Measurements from ENCODE around the gene SDC4. TPM values are rescaled to one million over a fixed set of nuclear protein-coding genes. Genes with fewer than 3 reads are reported as not detected.
"Not testable (repeated sequence)": the region's sequence is repeated elsewhere in the genome, so short reads cannot be mapped to it uniquely, and the experiment has no call there.

The SDC4 gene
- total RNA-seq, 1 experiment from 2014 or later: 242 TPM

GRCh38 chr20:45354423-45355208, 6.4 kb upstream of the SDC4 start:
- Mint-ChIP-seq H3K27ac (ENCODE audit: unreplicated experiment) (no peak overlapping the region), H3K36me3 (ENCODE audit: insufficient read depth, unreplicated experiment) (no peaks in the 10 kb centered on the region), H3K27me3 (ENCODE audit: insufficient read depth, unreplicated experiment) (no peaks in the 10 kb centered on the region), H3K9me3 (ENCODE audit: unreplicated experiment) (no peaks in the 10 kb centered on the region), H3K4me1 (ENCODE audit: low read depth, unreplicated experiment) (peaks cover 44% of the 10 kb centered on the region), H3K4me3 (ENCODE audit: unreplicated experiment) (no peak overlapping the region)
- no peaks in the 10 kb centered on the region for H3K27me3 ChIP-seq (replicated peaks; ENCODE audit: control insufficient read depth, insufficient read depth, low read length)
- CTCF ChIA-PET: interaction anchor here (0.6 to 1.4 kb wide), 3 partner anchors 8 to 32 kb away, joined by 3 to 5 read pairs (median 3); no protein-coding TSS in a partner anchor
- H3K9me3 ChIP-seq: no peaks in the 10 kb centered on the region
- no peak overlapping the region for H3K4me3 ChIP-seq (ENCODE audit: low read depth, low read length)
- intact Hi-C loops (cut with micrococcal nuclease; ENCODE audit: unreplicated experiment): no loop called here
- no peaks in the 10 kb centered on the region for H3K36me3 ChIP-seq (ENCODE audit: control insufficient read depth, insufficient read depth, low read length)
- POLR2A ChIA-PET: interaction anchor here (0.8 to 1.2 kb wide), 4 partner anchors 9 to 31 kb away, joined by 3 to 7 read pairs (median 4); no protein-coding TSS in a partner anchor
- no TSS peak for BruUV-seq (replicated peaks)
- DNase-seq: no peak
- peaks cover 38% of the 10 kb centered on the region for H3K4me1 ChIP-seq
- TF ChIP-seq CTCF (IDR thresholded peaks at IDR 0.05; ENCODE audit: insufficient read depth in 1 of 2, low read depth in 1 of 2, low read length in 1 of 2, severe bottlenecking in 1 of 2, unreplicated experiment in 1 of 2): no peak

GRCh38 chr20:45353746-45354145, 5.5 kb upstream of the SDC4 start:
- no peak for DNase-seq
- Histone ChIP-seq H3K9me3 (no peaks in the 10 kb centered on the region), H3K27me3 (replicated peaks; ENCODE audit: control insufficient read depth, insufficient read depth, low read length) (no peaks in the 10 kb centered on the region), H3K4me1 (peaks cover 31% of the 10 kb centered on the region), H3K4me3 (ENCODE audit: low read depth, low read length) (no peak overlapping the region), H3K36me3 (ENCODE audit: control insufficient read depth, insufficient read depth, low read length) (no peaks in the 10 kb centered on the region)
- TF ChIP-seq CTCF (IDR thresholded peaks at IDR 0.05; ENCODE audit: insufficient read depth in 1 of 2, low read depth in 1 of 2, low read length in 1 of 2, severe bottlenecking in 1 of 2, unreplicated experiment in 1 of 2): no peak
- H3K27me3 Mint-ChIP-seq (ENCODE audit: insufficient read depth, unreplicated experiment): no peaks in the 10 kb centered on the region
- no peak overlapping the region for H3K27ac Mint-ChIP-seq (ENCODE audit: unreplicated experiment)
- intact Hi-C loops (cut with micrococcal nuclease; ENCODE audit: unreplicated experiment): no loop called here
- ChIA-PET CTCF (interaction anchor here (0.6 to 1.1 kb wide), 2 partner anchors 9 to 31 kb away, joined by 3 read pairs; no protein-coding TSS in a partner anchor), POLR2A (interaction anchor here (0.8 to 1.2 kb wide), 2 partner anchors 10 kb away, joined by 3 read pairs; no protein-coding TSS in a partner anchor)
- no TSS peak for BruUV-seq (replicated peaks)
- H3K36me3 Mint-ChIP-seq (ENCODE audit: insufficient read depth, unreplicated experiment): peaks cover 4% of the 10 kb centered on the region
- no peaks in the 10 kb centered on the region for H3K9me3 Mint-ChIP-seq (ENCODE audit: unreplicated experiment)
- H3K4me3 Mint-ChIP-seq (ENCODE audit: unreplicated experiment): no peak overlapping the region
- H3K4me1 Mint-ChIP-seq (ENCODE audit: low read depth, unreplicated experiment): peaks cover 36% of the 10 kb centered on the region

GRCh38 chr20:45352729-45353128, 4.5 kb upstream of the SDC4 start:
- DNase-seq: no peak
- no peak overlapping the region for H3K27ac Mint-ChIP-seq (ENCODE audit: unreplicated experiment)
- intact Hi-C loops (cut with micrococcal nuclease; ENCODE audit: unreplicated experiment): no loop called here
- H3K27me3 Mint-ChIP-seq (ENCODE audit: insufficient read depth, unreplicated experiment): no peaks in the 10 kb centered on the region
- H3K36me3 Mint-ChIP-seq (ENCODE audit: insufficient read depth, unreplicated experiment): peaks cover 14% of the 10 kb centered on the region
- H3K9me3 Mint-ChIP-seq (ENCODE audit: unreplicated experiment): no peaks in the 10 kb centered on the region
- CTCF ChIA-PET: interaction anchor here (1.0 to 1.4 kb wide), 3 partner anchors 8 to 14 kb away, joined by 3 to 6 read pairs (median 4); partner anchors contain the start of gene SYS1
- Histone ChIP-seq H3K36me3 (ENCODE audit: control insufficient read depth, insufficient read depth, low read length) (no peaks in the 10 kb centered on the region), H3K27me3 (replicated peaks; ENCODE audit: control insufficient read depth, insufficient read depth, low read length) (no peaks in the 10 kb centered on the region), H3K9me3 (no peaks in the 10 kb centered on the region), H3K4me1 (peaks cover 25% of the 10 kb centered on the region), H3K4me3 (ENCODE audit: low read depth, low read length) (no peak overlapping the region)
- BruUV-seq (replicated peaks): no TSS peak
- peaks cover 31% of the 10 kb centered on the region for H3K4me1 Mint-ChIP-seq (ENCODE audit: low read depth, unreplicated experiment)
- no peak for TF ChIP-seq CTCF (IDR thresholded peaks at IDR 0.05; ENCODE audit: insufficient read depth in 1 of 2, low read depth in 1 of 2, low read length in 1 of 2, severe bottlenecking in 1 of 2, unreplicated experiment in 1 of 2)
- POLR2A ChIA-PET: interaction anchor here (0.6 to 1.5 kb wide), 2 partner anchors 9 to 10 kb away, joined by 3 to 8 read pairs; partner anchors contain the start of gene SYS1
- H3K4me3 Mint-ChIP-seq (ENCODE audit: unreplicated experiment): no peak overlapping the region

- H3K4me3 Mint-ChIP-seq (ENCODE audit: unreplicated experiment); H3K9me3 Mint-ChIP-seq (ENCODE audit: unreplicated experiment); BruUV-seq (replicated peaks); POLR2A ChIA-PET; H3K36me3 ChIP-seq (ENCODE audit: control insufficient read depth, insufficient read depth, low read length); H3K27ac Mint-ChIP-seq (ENCODE audit: unreplicated experiment); intact Hi-C loops (cut with micrococcal nuclease; ENCODE audit: unreplicated experiment); H3K27me3 Mint-ChIP-seq (ENCODE audit: insufficient read depth, unreplicated experiment); DNase-seq; H3K9me3 ChIP-seq; H3K27me3 ChIP-seq (replicated peaks; ENCODE audit: control insufficient read depth, insufficient read depth, low read length); H3K4me3 ChIP-seq (ENCODE audit: low read depth, low read length): not testable (repeated sequence)
- peaks cover 29% of the 10 kb centered on the region for H3K4me1 ChIP-seq
- peaks cover 44% of the 10 kb centered on the region for H3K4me1 Mint-ChIP-seq (ENCODE audit: low read depth, unreplicated experiment)
- CTCF ChIA-PET: interaction anchor here (2.0 kb wide), 1 partner anchor 12 kb away, joined by 5 read pairs; the partner anchor contains the start of gene SYS1
- peaks cover 31% of the 10 kb centered on the region for H3K36me3 Mint-ChIP-seq (ENCODE audit: insufficient read depth, unreplicated experiment)
Measured at GRCh38 chr20:45350795-45351194, 2.6 kb upstream of the SDC4 start.

Measured in Caco-2 (cell line).